Measurements from ENCODE around the gene DENND2A.

DNA sequence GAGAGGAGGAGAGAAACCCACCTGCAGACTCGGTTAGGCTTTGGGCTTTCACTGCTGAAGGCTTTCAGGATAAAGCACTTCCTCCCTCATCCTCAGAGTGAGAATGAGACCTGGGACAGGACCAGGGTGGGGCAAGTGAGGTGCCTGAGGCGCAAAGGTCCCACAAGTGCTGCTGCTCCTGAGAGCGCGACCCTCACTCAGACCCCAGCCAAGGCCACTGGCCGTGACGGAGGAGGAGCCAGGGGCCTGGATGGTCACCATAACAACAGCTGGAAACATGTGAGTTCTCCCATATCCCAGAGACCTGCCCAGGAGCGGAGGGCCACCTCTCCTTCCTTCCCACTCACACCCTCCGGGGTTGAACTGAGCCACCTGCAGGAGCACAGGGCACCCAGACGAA lies 114.4 kb downstream of the DENND2A start:
- TF ChIP-seq, protein P1, sequence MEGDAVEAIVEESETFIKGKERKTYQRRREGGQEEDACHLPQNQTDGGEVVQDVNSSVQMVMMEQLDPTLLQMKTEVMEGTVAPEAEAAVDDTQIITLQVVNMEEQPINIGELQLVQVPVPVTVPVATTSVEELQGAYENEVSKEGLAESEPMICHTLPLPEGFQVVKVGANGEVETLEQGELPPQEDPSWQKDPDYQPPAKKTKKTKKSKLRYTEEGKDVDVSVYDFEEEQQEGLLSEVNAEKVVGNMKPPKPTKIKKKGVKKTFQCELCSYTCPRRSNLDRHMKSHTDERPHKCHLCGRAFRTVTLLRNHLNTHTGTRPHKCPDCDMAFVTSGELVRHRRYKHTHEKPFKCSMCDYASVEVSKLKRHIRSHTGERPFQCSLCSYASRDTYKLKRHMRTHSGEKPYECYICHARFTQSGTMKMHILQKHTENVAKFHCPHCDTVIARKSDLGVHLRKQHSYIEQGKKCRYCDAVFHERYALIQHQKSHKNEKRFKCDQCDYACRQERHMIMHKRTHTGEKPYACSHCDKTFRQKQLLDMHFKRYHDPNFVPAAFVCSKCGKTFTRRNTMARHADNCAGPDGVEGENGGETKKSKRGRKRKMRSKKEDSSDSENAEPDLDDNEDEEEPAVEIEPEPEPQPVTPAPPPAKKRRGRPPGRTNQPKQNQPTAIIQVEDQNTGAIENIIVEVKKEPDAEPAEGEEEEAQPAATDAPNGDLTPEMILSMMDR (IDR thresholded peaks at IDR 0.05; ENCODE audit: low read depth, low read length, poor library complexity, severe bottlenecking): no peak
- no peak for TF ChIP-seq EZH2phosphoT487 (IDR thresholded peaks at IDR 0.05; ENCODE audit: borderline replicate concordance, low read length)

Data from DOHH2 (cell line).